PFSK-1 (cell line): Measurements from ENCODE around the gene FNBP1.

Source experiments
- FOXP2 ChIP-seq: optimal IDR thresholded peaks from 2 replicates; pipeline ENCODE3; 2011; ENCODE audit warnings: borderline replicate concordance, control low read depth, inconsistent platforms; ENCODE audit not compliant: insufficient read depth; ENCODE audit errors: extremely low read length, extremely low read depth
- SIN3A ChIP-seq: IDR thresholded peaks from 2 replicates; pipeline ENCODE4 v1.6.1; 2012; ENCODE audit warnings: mild to moderate bottlenecking, low read length, moderate library complexity, borderline replicate concordance; ENCODE audit not compliant: insufficient read depth
- TAF1 ChIP-seq: IDR thresholded peaks from 2 replicates; pipeline ENCODE4 v1.6.1; 2012; ENCODE audit warnings: low read length, control low read depth, borderline replicate concordance; ENCODE audit not compliant: insufficient read depth

DNA sequence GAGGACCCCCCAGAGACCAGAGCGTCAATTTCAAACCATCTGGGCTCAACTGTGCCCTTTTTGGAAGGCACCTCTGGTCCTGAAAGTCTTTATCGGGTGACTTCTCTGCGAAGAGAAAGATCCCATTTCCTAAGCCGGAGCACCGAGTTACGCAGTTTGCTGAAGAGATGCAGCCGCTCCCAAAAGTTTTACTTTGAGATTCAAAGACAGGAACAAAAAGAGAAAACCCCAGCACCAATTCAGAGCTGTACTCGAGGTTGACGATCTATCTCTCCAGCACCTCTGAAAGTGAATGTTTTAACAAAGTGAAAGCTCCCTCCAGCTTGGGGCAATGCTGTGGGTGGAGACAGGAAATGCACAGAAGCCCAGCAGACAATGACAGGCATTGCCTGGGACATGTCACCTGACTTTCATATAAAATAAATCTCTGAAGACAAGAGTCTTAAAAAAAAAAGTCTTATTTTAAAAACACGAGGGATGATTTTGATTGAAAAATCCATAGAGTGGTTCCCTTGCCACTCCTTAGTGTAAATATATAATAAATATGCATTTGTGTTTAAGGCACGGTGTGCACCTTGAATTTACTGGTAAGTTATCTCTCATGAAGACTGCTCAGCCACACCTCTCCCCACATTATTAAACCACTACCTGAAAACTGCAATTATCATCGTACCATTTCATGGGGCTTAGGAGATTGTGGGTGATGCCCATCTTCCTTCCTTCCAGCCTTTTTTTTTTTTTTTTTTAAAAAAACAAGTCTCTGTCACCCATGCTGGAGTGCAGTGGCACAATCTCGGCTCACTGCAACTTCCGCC is 79.9 kb downstream of the FNBP1 start:
- TF ChIP-seq SIN3A = no peak
- no peak for TF ChIP-seq FOXP2
- TF ChIP-seq TAF1 = no peak
